Skin epidermis (tissue), 12 donors: ENCODE results near the gene GMCL2.

Source experiments
- H3K27ac ChIP-seq, 21 experiments: fragments of 200-600 bp; sonication (generic) in 11 of 21; one replicate each; pipeline ENCODE4 v1.5.0; 2020; ENCODE audit warnings: mild to moderate bottlenecking in 3 of 21, inconsistent platforms in 2 of 21, moderate library complexity in 2 of 21
- H3K4me3 ChIP-seq, 7 experiments: fragments of 200-600 bp; sonication (generic) in 2 of 7; one replicate each; pipeline ENCODE4 v1.5.0; 2020; ENCODE audit warnings: inconsistent platforms in 2 of 7, mild to moderate bottlenecking in 2 of 7, moderate library complexity in 1 of 7

The GMCL2 gene

GRCh38 chr5:178193251-178193809 lies 6.2 kb upstream of the GMCL2 start:
- H3K27ac ChIP-seq = no peak overlapping the region
- H3K4me3 ChIP-seq = no peak overlapping the region

DNA sequence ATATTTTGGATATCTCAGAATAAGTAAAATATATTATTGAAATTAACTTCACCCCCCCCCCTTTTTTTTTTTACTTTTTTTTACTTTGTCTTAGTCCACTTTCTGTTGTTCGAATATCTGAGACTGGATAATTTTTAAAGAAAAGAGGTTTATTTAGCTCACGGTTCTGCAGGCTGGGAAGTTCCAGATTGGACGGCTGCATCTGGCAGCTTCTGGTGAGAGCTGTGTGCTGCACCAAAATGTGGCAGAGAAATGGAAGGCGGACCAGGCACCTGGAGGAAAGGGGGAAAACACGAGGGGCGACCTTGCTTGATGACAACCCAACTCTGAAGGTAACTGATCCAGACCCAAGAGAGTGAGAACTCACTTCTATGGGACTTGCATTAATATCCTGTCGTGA lies 5.6 kb upstream of the GMCL2 start:
- H3K27ac ChIP-seq = no peak overlapping the region
- no peak overlapping the region for H3K4me3 ChIP-seq

DNA sequence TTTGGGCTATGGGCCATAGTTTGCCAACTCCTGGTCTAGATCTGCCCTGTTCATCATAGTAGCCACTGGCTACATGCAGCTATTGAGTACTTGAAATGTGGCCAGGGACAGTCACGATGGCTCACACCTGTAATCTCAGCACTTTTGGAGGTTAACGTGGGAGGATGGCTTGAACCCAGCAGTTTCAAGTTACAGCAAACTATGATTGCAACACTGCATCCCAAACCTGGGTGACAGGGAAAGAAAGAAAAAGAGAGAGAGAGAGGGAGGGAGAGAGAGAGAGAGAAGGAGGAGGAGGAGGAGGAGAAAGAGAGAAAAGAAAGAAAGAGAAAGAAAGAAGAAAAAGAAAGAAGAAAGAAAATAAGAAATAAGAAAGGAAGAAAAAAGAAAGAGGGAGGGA lies 5.1 kb upstream of the GMCL2 start:
- H3K27ac ChIP-seq = no peak overlapping the region
- H3K4me3 ChIP-seq = no peak overlapping the region

DNA sequence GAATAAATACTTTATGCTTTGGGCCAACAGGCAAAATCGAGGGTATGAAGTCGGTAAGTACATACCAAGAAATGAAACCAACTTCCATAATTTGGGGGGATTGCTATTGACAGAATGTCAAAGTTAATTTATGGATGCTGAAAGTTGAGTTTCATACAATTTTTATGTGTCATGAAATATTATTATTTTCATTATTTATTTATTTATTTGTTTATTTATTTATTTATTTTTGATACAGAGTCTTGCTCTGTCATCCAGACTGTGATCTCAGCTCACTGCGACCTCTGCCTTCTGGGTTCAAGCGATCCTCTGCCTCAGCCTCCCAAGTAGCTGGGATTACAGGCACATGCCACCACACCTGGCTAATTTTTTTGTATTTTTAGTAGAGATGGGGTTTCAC lies 4.5 kb upstream of the GMCL2 start:
- Histone ChIP-seq H3K27ac (no peak overlapping the region), H3K4me3 (no peak overlapping the region)

DNA sequence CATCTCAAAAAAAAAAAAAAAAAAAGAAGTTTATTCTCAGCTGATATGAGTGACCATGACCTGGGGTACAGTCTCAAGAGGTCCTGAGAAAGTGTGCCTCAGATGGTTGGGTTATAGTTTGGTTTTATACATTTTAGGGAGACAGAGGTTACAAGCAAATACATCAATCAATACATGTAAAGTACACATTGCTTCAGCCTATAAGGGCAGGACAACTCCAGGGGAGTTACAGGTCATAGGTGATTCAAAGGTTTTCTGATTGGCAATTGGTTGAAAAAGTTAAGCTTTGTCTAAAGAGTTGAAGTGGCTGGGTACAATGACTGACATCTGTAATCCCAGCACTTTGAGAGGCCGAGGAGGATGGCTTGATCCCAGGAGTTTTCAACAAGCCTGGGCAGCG lies 2.3 kb upstream of the GMCL2 start:
- H3K27ac ChIP-seq = no peak overlapping the region
- H3K4me3 ChIP-seq = no peak overlapping the region

DNA sequence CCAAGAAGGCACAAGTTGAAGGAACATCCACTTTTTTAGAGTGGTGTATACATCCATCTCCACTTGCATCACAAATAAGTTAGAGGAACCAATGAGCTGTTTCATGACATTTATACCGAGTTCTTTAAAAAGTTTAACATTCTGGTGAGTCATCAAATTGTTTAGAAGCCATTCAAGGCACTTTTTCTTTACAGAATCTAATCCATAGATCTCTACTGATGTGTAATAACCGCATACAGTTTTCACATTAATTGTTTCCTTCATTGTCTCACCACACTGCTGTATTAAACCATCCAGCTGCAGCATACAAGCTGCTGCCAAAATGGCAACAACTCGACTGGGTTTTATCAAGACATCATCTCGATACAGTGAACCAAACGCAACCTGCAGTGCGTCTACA lies 744 bp downstream of the GMCL2 start:
- Histone ChIP-seq H3K4me3 (no peak overlapping the region), H3K27ac (no peak overlapping the region)

- H3K27ac ChIP-seq = no peak overlapping the region
Observed at GRCh38 chr5:178182158-178182876, 4.9 kb downstream of the GMCL2 start.

GRCh38 chr5:178180141-178180863 lies 6.9 kb downstream of the GMCL2 start:
- Histone ChIP-seq H3K27ac (no peak overlapping the region), H3K4me3 (no peak overlapping the region)

More at GRCh38 chr5:178182158-178182876, 4.9 kb downstream of the GMCL2 start:
- no peak overlapping the region for H3K4me3 ChIP-seq

GRCh38 chr5:178177569-178177968 lies 9.6 kb downstream of the GMCL2 start:
- Histone ChIP-seq H3K4me3 (no peak overlapping the region), H3K27ac (no peak overlapping the region)

- Histone ChIP-seq H3K27ac (no peak overlapping the region), H3K4me3 (no peak overlapping the region)
Observed at GRCh38 chr5:178176791-178177190, 10.4 kb downstream of the GMCL2 start.

GRCh38 chr5:178174456-178174855 lies 12.7 kb downstream of the GMCL2 start:
- no peak overlapping the region for H3K4me3 ChIP-seq
- no peak overlapping the region for H3K27ac ChIP-seq

DNA sequence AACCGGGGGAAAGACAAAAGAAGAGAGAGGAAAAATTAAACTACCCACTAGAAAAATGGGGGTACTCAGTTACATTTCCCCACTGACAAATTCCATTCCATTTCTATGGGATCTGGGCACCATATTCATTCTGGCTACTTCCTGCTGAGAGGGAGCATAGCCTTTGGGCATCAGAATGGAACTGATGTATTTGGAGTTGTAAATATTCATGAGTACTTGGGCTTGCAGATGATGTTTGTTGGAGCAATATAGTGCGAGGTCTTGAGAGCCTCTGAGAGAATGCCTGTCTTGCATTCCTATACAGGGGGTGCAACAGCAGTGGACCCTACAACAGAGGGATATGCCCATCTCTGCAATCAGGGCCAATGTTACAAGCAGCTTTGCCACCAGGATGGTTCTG lies 16.7 kb downstream of the GMCL2 start:
- H3K27ac ChIP-seq = no peak overlapping the region
- no peak overlapping the region for H3K4me3 ChIP-seq

DNA sequence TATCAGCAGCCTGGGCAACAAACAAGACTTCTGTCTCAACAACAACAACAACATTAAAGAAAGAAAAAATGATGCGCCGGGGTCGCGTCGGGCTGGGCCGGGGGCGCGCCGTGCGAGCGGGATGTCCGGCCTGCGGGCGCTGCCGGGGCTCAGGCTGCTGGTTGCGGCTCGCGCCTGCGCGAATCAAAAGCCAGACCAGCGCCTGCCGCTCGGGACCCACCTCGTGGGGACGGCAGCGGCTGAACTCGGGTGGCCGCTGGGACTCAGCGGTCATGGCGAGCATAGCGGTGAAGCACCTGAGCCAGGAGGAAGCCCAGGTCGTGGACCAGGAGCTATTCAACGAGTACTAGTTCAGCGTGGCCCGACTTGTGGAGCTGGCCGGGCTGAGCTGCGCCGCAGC lies 21.6 kb downstream of the GMCL2 start:
- Histone ChIP-seq H3K27ac (no peak overlapping the region), H3K4me3 (no peak overlapping the region)

- Histone ChIP-seq H3K4me3 (no peak overlapping the region), H3K27ac (no peak overlapping the region)
Observed at GRCh38 chr5:178163772-178164735, 23.1 kb downstream of the GMCL2 start.

GRCh38 chr5:178162481-178162880 lies 24.7 kb downstream of the GMCL2 start:
- no peak overlapping the region for H3K4me3 ChIP-seq
- no peak overlapping the region for H3K27ac ChIP-seq

- Histone ChIP-seq H3K27ac (no peak overlapping the region), H3K4me3 (no peak overlapping the region)
Observed at GRCh38 chr5:178160176-178160575, 27.0 kb downstream of the GMCL2 start.

- no peak overlapping the region for H3K4me3 ChIP-seq
- H3K27ac ChIP-seq = no peak overlapping the region
Observed at GRCh38 chr5:178155065-178155464, 32.1 kb downstream of the GMCL2 start.

GRCh38 chr5:178153530-178154340 lies 33.4 kb downstream of the GMCL2 start, which contains the start of gene NHP2:
Gene NHP2 (minus strand): TSS chr5:178153885. CDS start chr5:178153817, 68 bp downstream.
- peak within 1 kb of the TSS; percentile 67 to 95 (median 75) for H3K4me3 ChIP-seq
- H3K27ac ChIP-seq = peak within 1 kb of the TSS in 20 of 21 experiments; percentile 45 to 84 (median 73)
